SK-N-SH (cell line): ENCODE data around the gene PRUNE1. TPM values are rescaled to one million over a fixed set of nuclear protein-coding genes. Genes with fewer than 3 reads are reported as not detected.

Source experiments
- CTCF ChIA-PET: fragments of 300-600, 350-600 bp; formaldehyde crosslinking; extraction: SDS; loops from one replicate; lab custom pipeline; 2021; lab: Yijun Ruan, JAX
- POLR2A ChIA-PET: fragments of 350-600 bp; sonication (Branson Sonifier 250); formaldehyde crosslinking; extraction: SDS; loops from one replicate; lab custom pipeline; 2020; ENCODE audit warnings: antibody characterized with exemption, inconsistent platforms; lab: Yijun Ruan, JAX
- DNase-seq: peaks from one replicate; pipeline ENCODE4 v3.0.0; 2012
- H2AFZ ChIP-seq: fragments of 200-600 bp; sonication (generic); 2 replicates; pipeline ENCODE4 v1.8.1; 2016; ENCODE audit warnings: antibody characterized with exemption, mild to moderate bottlenecking, low read depth
- H3F3A ChIP-seq: fragments of 200-600 bp; sonication (generic); replicated peaks from 2 replicates; pipeline ENCODE3; 2016; ENCODE audit warnings: antibody characterized with exemption, mild to moderate bottlenecking; ENCODE audit not compliant: insufficient read depth
- H3K27ac ChIP-seq, 2 experiments: fragments of 200-500 bp in 1 of 2; fragments of 200-600 bp in 1 of 2; sonication (Bioruptor generic) in 1 of 2; sonication (generic), shearing (Covaris generic) in 1 of 2; 2 replicates each; pipeline versions ENCODE4 v1.5.1 to v1.6.1; 2014 to 2016; ENCODE audit warnings: low read depth in 2 of 2, inconsistent platforms in 1 of 2, low read length in 1 of 2, mild to moderate bottlenecking in 1 of 2, mixed read lengths in 1 of 2
- H3K27me3 ChIP-seq: fragments of 200-600 bp; sonication (generic), shearing (Covaris generic); 2 replicates; pipeline ENCODE4 v1.6.1; 2016; ENCODE audit warnings: mixed run types; ENCODE audit not compliant: insufficient read depth
- H3K36me3 ChIP-seq, 2 experiments: fragments of 200-500 bp in 1 of 2; fragments of 200-600 bp in 1 of 2; sonication (Bioruptor generic) in 1 of 2; sonication (generic) in 1 of 2; replicated peaks in 1 of 2; 2 replicates each; pipeline versions ENCODE3 to v1.5.1; 2014 to 2016; ENCODE audit warnings: low read length in 1 of 2, mild to moderate bottlenecking in 1 of 2; ENCODE audit not compliant: insufficient read depth in 2 of 2, control insufficient read depth in 1 of 2
- H3K4me1 ChIP-seq, 2 experiments: fragments of 200-500 bp in 1 of 2; fragments of 200-600 bp in 1 of 2; sonication (Bioruptor generic) in 1 of 2; sonication (generic), shearing (Covaris generic) in 1 of 2; 2 replicates each; pipeline versions ENCODE4 v1.5.1 to v1.6.1; 2014 to 2016; ENCODE audit warnings: low read depth in 1 of 2, low read length in 1 of 2, mixed run types in 1 of 2; ENCODE audit not compliant: insufficient read depth in 2 of 2, control insufficient read depth in 1 of 2
- H3K4me2 ChIP-seq: fragments of 200-600 bp; sonication (generic), shearing (Covaris generic); 2 replicates; pipeline ENCODE4 v1.6.1; 2017; ENCODE audit warnings: mixed run types
- H3K4me3 ChIP-seq, 2 experiments: fragments of 200-500 bp in 1 of 2; fragments of 200-600 bp in 1 of 2; sonication (Bioruptor generic) in 1 of 2; sonication (generic), shearing (Covaris generic) in 1 of 2; 2 replicates each; pipeline versions ENCODE4 v1.5.1 to v1.8.1; 2014 to 2016; ENCODE audit warnings: low read depth in 2 of 2, inconsistent platforms in 1 of 2, low read length in 1 of 2, mild to moderate bottlenecking in 1 of 2, mixed read lengths in 1 of 2, moderate library complexity in 1 of 2
- H3K79me2 ChIP-seq: fragments of 200-600 bp; sonication (generic); 2 replicates; pipeline ENCODE4 v1.8.1; 2017; ENCODE audit warnings: mild to moderate bottlenecking; ENCODE audit not compliant: insufficient read depth
- H3K9ac ChIP-seq: fragments of 200-600 bp; sonication (generic); 2 replicates; pipeline ENCODE4 v1.6.1; 2017; ENCODE audit warnings: mixed run types
- H3K9me2 ChIP-seq: fragments of 200-600 bp; sonication (generic); 2 replicates; pipeline ENCODE4 v1.6.1; 2017; ENCODE audit warnings: mixed run types
- H3K9me3 ChIP-seq: fragments of 200-600 bp; sonication (generic); 2 replicates; pipeline ENCODE4 v1.6.1; 2017; ENCODE audit warnings: mixed run types, mild to moderate bottlenecking, moderate library complexity
- H4K20me1 ChIP-seq: fragments of 200-600 bp; sonication (generic); 2 replicates; pipeline ENCODE4 v1.6.1; 2017; ENCODE audit warnings: mild to moderate bottlenecking, mixed run types; ENCODE audit not compliant: insufficient read depth
- CHD2 ChIP-seq: fragments of 150-350 bp; IDR thresholded peaks from 2 replicates; pipeline ENCODE4 v1.6.1; 2018; ENCODE audit warnings: low read length; ENCODE audit not compliant: partially characterized antibody
- CTCF ChIP-seq: fragments of 200-600 bp; sonication (generic); IDR thresholded peaks from 2 replicates; pipeline ENCODE4 v1.6.1; 2017; ENCODE audit warnings: antibody characterized with exemption, mild to moderate bottlenecking, moderate library complexity
- ELF1 ChIP-seq: IDR thresholded peaks from 2 replicates; pipeline ENCODE4 v1.4.0; 2012
- EP300 ChIP-seq, 2 experiments: IDR thresholded peaks; 2 replicates each; pipeline versions ENCODE4 v1.4.0 to v1.6.1; 2012; ENCODE audit warnings: borderline replicate concordance in 1 of 2, low read depth in 1 of 2, low read length in 1 of 2
- FOSL2 ChIP-seq: IDR thresholded peaks from 2 replicates; pipeline ENCODE4 v1.4.0; 2012; ENCODE audit warnings: low read depth, mild to moderate bottlenecking, moderate library complexity, borderline replicate concordance
- FOXJ3 ChIP-seq: sonication (generic); formaldehyde crosslinking; IDR thresholded peaks from 2 replicates; pipeline ENCODE4 v1.5.1; 2020; ENCODE audit warnings: mild to moderate bottlenecking, missing genetic modification reagents
- GABPA ChIP-seq: IDR thresholded peaks from 2 replicates; pipeline ENCODE4 v1.4.0; 2012; ENCODE audit warnings: low read depth, mild to moderate bottlenecking
- GATA2 ChIP-seq: sonication (generic); formaldehyde crosslinking; IDR thresholded peaks from 2 replicates; pipeline ENCODE4 v1.5.0; 2020; ENCODE audit warnings: mild to moderate bottlenecking, missing genetic modification reagents
- MAX ChIP-seq: IDR thresholded peaks from 2 replicates; pipeline ENCODE4 v1.4.0; 2012; ENCODE audit warnings: low read depth
- MXI1 ChIP-seq: IDR thresholded peaks from 2 replicates; pipeline ENCODE4 v1.6.1; 2012; ENCODE audit warnings: mild to moderate bottlenecking, low read depth, low read length, improper control_type of control experiment
- NFIC ChIP-seq: IDR thresholded peaks from 2 replicates; pipeline ENCODE4 v1.4.0; 2012; ENCODE audit warnings: borderline replicate concordance
- PBX3 ChIP-seq: IDR thresholded peaks from 2 replicates; pipeline ENCODE4; 2012
- POLR2AphosphoS5 ChIP-seq: IDR thresholded peaks from 2 replicates; pipeline ENCODE4 v1.6.1; 2012; ENCODE audit warnings: low read depth, low read length
- RAD21 ChIP-seq: IDR thresholded peaks from 2 replicates; pipeline ENCODE4 v1.6.1; 2012; ENCODE audit warnings: mild to moderate bottlenecking, low read length
- RCOR1 ChIP-seq: fragments of 150-350 bp; IDR thresholded peaks from 2 replicates; pipeline ENCODE4 v1.6.1; 2017; ENCODE audit warnings: antibody characterized with exemption, low read length
- RFX5 ChIP-seq: IDR thresholded peaks from 2 replicates; pipeline ENCODE4 v1.6.1; 2012; ENCODE audit warnings: mild to moderate bottlenecking, improper control_type of control experiment, low read length
- RXRA ChIP-seq: IDR thresholded peaks from 2 replicates; pipeline ENCODE4 v1.4.0; 2012; ENCODE audit warnings: low read depth, mild to moderate bottlenecking, borderline replicate concordance
- SIN3A ChIP-seq: IDR thresholded peaks from 2 replicates; pipeline ENCODE4 v1.6.1; 2012; ENCODE audit warnings: low read depth, mild to moderate bottlenecking, low read length, moderate library complexity, borderline replicate concordance
- SMC3 ChIP-seq: IDR thresholded peaks from 2 replicates; pipeline ENCODE4 v1.6.1; 2012; ENCODE audit warnings: low read depth, low read length, improper control_type of control experiment
- TAF1 ChIP-seq: IDR thresholded peaks from 2 replicates; pipeline ENCODE4 v1.6.1; 2012; ENCODE audit warnings: low read depth, mild to moderate bottlenecking, low read length, moderate library complexity, borderline replicate concordance
- YY1 ChIP-seq: IDR thresholded peaks from 2 replicates; pipeline ENCODE4 v1.4.0; 2012; ENCODE audit warnings: low read depth, mild to moderate bottlenecking
- ZBTB33 ChIP-seq: IDR thresholded peaks from 2 replicates; pipeline ENCODE4 v1.4.0; 2012; ENCODE audit warnings: low read depth, borderline replicate concordance
- WGBS: methylation state at CpG from one replicate; pipeline ENCODE4 v1.1.6; 2017; ENCODE audit warnings: low lambda C conversion rate; 5-methylcytosine and 5-hydroxymethylcytosine counted together
- polyA plus RNA-seq, 3 experiments: library from polyadenylated mRNA; depleted of rRNA; stranded (reverse); fragments of >200 nt; gene quantifications; 2 replicates each; pipeline ENCODE4 v1.2.3, GENCODE V29; 2012
- TF ChIP-seq, protein P1 (sequence below): fragments of 150-350 bp; IDR thresholded peaks from 2 replicates; pipeline ENCODE4 v1.6.1; 2016; ENCODE audit warnings: mild to moderate bottlenecking, low read depth, low read length

Gene PRUNE1
- polyA plus RNA-seq, 1 of the 3 experiments (the other 2 are of a cell fraction), result 7.3 TPM

GRCh38 chr1:151069103-151069486 is 60.8 kb downstream of the PRUNE1 start (continued):
- TF ChIP-seq EP300 (IDR thresholded peaks at IDR 0.05; ENCODE audit: borderline replicate concordance in 1 of 2, low read depth in 1 of 2, low read length in 1 of 2), result no peak

DNA sequence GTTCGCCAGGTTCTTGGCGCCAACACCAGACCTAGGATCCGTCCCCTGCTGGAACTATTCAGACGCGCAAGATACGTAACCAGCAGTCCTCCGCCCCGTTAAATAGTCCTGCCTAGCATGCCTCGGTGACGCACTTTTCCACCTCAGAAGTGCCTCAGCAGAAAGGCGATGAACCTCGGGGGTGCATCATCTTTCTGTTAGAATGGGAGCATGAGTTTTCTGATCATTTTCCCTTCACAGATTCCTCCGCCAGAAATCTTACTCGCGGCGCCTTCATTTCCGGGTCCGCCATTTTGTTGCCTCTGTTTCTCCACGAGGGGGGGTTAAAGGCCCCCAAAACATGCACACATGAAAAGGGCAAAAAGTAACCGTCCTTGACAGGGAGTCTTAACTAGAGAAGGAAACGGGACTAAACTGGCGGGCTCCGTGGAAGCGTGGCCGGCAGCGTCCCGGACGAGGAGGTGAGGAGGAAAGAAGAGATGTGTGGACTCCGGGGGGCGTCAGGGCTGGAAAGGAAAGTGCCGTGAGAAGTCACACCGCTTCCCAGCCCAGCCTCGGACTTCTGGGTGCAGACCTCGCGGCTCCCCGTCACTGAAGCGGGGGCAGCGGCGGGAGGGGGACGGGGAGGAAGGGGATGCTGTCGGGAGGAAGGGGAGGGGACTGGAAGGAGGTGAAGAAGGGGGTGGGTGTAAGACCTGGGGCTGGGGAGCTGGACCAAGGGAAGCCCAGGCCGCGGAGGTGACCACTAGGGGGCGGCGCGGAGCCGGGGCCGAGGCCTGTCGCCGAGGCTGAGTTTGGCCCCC is 62.4 kb downstream of the PRUNE1 start, which contains the start of gene GABPB2:
Gene GABPB2 (plus strand): TSS at position 288 of the 803 bp plus-strand sequence. CDS start 17,429 bp downstream, outside the sequence.
- POLR2A ChIA-PET, result interaction anchor here (0.5 to 0.9 kb wide), 4 partner anchors 8 to 491 kb away, joined by 3 to 5 read pairs (median 4); partner anchors contain the start of genes MCL1, MLLT11 and SCNM1

More for the DNA sequence above, 62.4 kb downstream of the PRUNE1 start, which contains the start of gene GABPB2:
- Histone ChIP-seq H3K36me3 (peaks cover 21 to 36% of the 10 kb centered on the region in 2 experiments), H3K4me1 (no peaks in the 10 kb centered on the region; a peak in 1 of 4 replicates), H3K9me3 (no peaks in the 10 kb centered on the region), H3F3A (peaks cover 47% of the 10 kb centered on the region), H2AFZ (peak within 1 kb of the TSS; percentile 56; the same call in 1 of the 2 replicates), H3K9ac (peak within 1 kb of the TSS; percentile 77), H3K27ac (peak within 1 kb of the TSS; percentile 91 to 95), H4K20me1 (peaks cover 17% of the 10 kb centered on the region), H3K4me2 (peak within 1 kb of the TSS; percentile 79), H3K27me3 (no peaks in the 10 kb centered on the region), H3K4me3 (peak within 1 kb of the TSS; percentile 50 to 57), H3K79me2 (peaks cover 42% of the 10 kb centered on the region), H3K9me2 (no peaks in the 10 kb centered on the region)
- WGBS, result 46% methylated on average over 49 of the region's 50 CpGs
- no peak for TF ChIP-seq ZBTB33
- TF ChIP-seq RCOR1, result no peak
- TF ChIP-seq PBX3, result peak; percentile 66
- peak; percentile 14; the same call in 1 of the 2 replicates for TF ChIP-seq NFIC
- TF ChIP-seq ELF1, result peak; percentile 80
- TF ChIP-seq FOXJ3 (CRISPR knock-in tag), result no peak
- peak; percentile 94 for TF ChIP-seq YY1
- TF ChIP-seq GATA2 (CRISPR knock-in tag), result no peak
- TF ChIP-seq RXRA, result no peak
- TF ChIP-seq CTCF, result peak; percentile 73
- TF ChIP-seq SMC3, result peak; percentile 36
- TF ChIP-seq GABPA, result peak; percentile 42
- TF ChIP-seq SIN3A, result peak; percentile 35; the same call in 1 of the 2 replicates
- TF ChIP-seq MXI1, result peak; percentile 73; the same call in 1 of the 2 replicates
- TF ChIP-seq TAF1, result peak; percentile 60; the same call in 1 of the 2 replicates
- TF ChIP-seq RFX5, result 0 out of 2 replicates have a peak, but pooled peaks have one; percentile 29
- TF ChIP-seq FOSL2, result no peak
- TF ChIP-seq, protein P1, sequence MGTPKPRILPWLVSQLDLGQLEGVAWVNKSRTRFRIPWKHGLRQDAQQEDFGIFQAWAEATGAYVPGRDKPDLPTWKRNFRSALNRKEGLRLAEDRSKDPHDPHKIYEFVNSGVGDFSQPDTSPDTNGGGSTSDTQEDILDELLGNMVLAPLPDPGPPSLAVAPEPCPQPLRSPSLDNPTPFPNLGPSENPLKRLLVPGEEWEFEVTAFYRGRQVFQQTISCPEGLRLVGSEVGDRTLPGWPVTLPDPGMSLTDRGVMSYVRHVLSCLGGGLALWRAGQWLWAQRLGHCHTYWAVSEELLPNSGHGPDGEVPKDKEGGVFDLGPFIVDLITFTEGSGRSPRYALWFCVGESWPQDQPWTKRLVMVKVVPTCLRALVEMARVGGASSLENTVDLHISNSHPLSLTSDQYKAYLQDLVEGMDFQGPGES, result no peak
- TF ChIP-seq CHD2, result peak; percentile 94
- peak; percentile 71; the same call in 1 of the 2 replicates for TF ChIP-seq MAX
- TF ChIP-seq RAD21, result peak; percentile 35
- peak; percentile 13; the same call in 1 of the 2 replicates for TF ChIP-seq POLR2AphosphoS5
- CTCF ChIA-PET, result interaction anchor here (0.6 to 4.6 kb wide), 15 partner anchors 9 to 95 kb away, joined by 3 to 32 read pairs (median 4); partner anchors contain the start of genes C1orf56, CDC42SE1, LYSMD1 and MLLT11
- peak; percentile 89 for DNase-seq
